T-helper 9 cell (primary cell): ENCODE measurements around the gene KIFAP3.
"Not testable (repeated sequence)": the region's sequence is repeated elsewhere in the genome, so short reads cannot be mapped to it uniquely, and the experiment has no call there.

Experiments used
- DNase-seq: peaks from one replicate; pipeline ENCODE4 v3.0.0-alpha.2; 2020

Gene KIFAP3

DNA sequence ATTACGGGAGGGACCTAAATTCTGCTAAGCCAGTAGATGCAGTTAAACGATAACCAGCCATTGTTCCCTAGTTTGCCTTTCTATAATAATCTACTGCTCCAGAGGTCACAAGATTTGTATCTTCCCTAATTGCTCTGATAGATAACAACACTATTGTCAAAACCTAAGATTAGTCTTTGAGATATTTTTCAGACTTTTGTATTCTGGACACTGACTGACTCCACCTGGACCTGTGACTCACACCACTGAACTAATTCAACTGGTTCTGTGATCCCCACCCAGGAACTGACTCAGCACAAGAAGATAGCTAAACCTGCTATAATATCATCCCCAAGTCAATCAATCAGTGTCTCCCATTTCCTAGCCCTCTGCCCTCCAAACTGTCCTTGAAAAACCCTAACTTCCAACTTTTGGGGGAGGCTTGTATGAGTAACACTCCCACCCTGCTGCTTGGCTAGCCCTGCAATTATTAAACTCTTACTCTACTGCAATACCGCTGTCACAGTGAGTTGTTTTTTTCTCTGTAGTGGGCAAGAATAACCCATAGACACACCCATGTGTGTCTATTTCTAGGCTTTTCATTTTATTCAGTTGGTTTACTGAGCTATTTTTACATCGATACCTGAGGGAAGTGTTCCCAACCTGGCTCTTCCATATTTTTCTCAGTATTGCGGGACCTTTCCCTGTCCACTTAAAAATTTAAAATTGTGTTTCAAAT, 11.2 kb downstream of the KIFAP3 start:
- no peak for DNase-seq

DNA sequence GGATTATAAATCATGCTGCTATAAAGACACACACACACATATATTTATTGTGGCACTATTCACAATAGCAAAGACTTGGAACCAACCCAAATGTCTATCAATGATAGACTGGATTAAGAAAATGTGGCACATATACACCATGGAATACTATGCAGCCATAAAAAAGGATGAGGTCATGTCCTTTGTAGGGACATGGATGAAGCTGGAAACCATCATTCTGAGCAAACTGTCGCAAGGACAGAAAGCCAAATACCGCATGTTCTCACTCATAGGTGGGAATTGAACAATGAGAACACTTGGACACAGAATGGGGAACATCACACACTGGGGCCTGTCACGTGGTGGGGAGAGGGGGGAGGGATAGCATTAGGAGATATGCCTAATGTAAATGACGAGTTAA, 12.8 kb downstream of the KIFAP3 start:
- not testable (repeated sequence) for DNase-seq

DNA sequence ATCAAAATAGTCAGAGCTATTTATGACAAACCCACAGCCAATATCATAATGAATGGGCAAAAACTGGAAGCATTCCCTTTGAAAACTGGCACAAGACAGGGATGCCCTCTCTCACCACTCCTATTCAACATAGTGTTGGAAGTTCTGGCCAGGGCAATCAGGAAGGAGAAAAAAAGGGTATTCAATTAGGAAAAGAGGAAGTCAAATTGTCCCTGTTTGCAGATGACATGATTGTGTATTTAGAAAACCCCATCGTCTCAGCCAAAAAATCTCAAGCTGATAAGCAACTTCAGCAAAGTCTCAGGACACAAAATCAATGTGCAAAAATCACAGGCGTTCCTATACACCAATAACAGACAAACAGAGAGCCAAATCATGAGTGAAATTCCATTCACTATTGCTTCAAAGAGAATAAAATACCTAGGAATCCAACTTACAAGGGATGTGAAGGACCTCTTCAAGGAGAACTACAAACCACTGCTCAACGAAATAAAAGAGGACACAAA, 14.4 kb downstream of the KIFAP3 start:
- DNase-seq = not testable (repeated sequence)

DNA sequence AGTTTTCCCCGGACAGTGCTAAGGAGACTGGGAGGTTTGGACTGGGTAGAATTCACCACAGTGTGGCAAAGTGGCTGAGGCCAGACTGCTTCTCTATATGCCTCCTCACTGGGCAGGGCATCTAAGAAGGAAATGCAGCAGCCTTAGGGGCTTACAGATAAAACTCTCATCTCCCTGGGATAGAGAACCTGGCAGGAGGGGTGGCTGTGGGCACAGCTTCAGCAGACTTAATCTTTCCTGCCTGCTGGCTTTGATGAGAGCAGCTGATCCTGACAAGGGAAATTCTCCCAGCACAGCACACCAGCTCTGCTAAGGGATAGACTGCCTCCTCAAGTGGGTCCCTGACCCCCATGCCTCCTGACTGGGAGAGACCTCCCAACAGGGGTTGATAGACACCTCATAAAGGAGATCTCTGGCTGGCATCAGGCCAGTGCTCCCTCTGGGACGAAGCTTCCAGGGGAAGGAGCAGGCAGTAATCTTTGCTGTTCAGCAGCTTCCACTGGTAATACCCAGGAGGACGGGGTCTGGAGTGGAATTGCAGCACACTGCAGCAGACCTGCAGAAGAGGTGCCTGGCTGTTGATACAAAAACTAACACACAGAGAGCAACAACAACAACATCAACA, 25.2 kb downstream of the KIFAP3 start:
- no peak for DNase-seq

DNA sequence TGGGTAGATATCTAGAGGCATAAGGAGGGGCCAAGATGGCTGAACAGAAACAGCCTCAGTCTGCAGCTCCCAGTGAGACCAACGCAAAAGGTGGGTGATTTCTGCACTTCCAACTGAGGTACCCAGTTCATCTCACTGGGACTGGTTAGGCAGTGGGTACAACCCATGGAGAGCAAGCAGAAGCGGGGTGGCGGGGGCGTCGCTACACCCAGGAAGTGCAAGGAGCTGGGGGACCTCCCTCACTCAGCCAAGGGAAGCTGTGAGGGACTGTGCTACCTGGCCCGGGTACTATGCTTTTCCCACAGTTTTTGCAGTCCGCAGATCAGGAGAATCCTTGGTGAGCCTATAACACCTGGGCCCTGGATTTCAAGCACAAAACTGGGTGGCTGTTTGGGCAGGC, 26.0 kb downstream of the KIFAP3 start:
- DNase-seq = no peak

DNA sequence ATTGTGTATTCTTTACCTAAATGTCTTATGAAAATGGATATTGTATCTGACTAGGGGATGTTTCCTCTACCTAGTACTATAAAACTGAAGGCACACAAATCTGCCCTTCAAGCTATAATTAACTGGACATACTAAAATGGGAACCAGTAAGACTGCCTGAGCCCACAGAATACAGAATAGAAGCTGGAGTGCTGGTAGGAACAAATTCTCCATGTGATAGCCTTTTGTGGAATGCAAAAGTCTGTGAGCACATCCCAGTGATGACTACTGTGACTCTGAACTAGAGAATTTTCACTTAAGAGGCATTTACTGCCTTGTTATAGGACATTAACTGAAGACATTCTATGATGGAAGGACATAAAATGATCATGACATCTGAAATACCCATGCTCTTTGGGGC, 30.3 kb downstream of the KIFAP3 start:
- DNase-seq = no peak

DNA sequence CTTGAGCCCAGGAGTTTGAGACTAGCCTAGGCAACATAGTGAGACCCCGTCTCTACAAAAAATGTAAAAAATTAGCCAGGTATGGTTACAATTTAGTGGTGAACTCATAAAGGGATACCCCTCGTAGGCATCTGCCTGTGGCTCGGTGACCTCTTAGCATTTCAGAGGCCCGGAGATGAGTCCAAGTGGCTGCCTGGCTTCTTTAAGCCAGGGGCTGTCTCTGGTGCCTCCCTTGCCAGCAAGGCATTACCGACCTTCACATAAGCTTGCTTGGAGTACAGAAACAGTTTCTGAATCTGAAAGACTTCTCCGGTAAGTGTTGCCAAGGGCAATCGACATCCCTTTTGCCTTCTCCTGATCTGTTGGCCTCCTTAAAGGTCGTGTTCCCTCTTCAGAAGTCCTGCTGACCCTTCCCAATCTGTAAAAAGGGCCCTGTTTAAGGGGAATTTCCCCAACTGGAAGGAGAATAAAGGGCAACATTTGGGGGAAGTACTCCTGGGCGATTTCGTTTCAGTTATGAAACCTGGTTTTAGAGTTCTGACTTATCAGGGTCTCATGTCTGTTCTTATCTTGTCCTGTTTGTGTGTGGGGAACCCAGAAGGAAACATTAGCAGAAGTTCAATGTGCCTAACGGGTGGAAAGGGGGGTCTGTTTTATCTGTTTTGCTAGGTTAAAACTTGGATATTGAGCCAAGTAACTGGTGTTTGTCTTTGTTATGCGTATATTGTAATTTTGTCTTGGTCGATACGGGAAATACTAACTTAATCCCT, 32.9 kb downstream of the KIFAP3 start:
- DNase-seq = no peak

DNA sequence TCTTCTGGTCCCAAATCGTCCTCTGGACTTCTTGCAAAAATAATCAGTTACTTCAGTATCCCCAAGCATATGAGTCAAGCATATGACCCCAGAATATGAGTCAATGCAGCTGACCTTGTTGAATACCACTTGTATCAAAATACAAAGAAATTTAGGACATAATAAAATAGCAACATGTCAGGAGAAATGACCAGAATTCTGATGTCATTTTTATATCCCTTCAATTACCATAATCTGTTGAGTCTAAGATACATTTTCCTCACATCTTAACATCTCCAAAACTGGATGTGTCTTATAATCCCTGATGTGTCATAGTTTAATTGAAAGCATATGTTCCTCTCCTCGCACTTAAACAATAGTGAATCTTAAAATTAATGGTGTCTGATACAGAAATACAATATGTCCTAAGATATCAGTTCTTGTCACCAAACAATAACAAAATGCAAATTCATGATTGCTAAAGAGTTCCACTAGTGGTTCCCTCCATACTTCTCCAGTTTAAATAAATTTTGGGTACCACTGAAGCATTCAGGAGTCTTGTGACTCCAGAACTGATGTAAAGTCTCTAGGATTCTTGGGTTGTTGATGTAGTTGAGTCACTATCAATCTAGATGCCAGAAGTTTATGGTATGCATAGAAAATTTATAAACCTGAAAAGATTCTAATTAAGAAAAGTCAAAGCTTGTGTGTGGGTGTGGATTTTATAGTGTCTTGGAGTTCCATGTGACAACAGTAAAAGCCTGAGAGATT, 41.8 kb downstream of the KIFAP3 start:
- no peak for DNase-seq

DNA sequence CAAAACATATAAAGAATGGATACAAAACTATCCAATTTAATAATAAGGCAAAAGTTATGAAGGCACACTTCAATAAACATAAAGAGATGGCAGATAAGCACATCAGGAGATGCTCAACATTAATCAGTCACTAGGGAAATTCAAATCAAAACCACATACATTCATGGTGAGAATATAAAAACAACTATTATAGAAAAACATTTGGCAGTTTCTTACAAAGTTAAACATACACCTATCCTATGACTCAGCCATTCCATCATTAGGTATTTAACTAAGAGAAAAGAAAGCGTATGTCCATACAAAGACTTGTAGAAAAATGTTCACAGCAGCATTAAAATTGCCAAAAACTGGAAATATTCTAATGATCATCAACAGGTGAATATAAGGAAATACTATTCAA, 44.3 kb downstream of the KIFAP3 start:
- no peak for DNase-seq

DNA sequence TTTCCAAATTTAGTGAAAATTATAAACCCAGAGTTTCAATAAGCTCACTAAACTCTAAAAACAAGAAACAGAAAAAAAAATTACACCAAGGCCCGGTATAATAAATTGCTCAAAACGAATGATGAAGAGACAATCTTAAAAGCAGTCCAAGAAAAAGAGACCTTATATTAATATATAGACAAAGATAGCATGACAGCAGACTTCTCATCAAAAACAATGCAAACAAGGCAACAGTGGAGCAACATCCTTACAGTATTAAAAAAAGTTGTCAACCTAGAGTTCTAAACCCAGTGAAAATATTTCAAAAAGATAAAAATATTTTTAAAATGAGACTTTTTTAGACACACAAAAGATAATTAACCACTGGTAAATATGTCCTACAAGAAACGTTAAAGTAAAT, 46.7 kb downstream of the KIFAP3 start:
- DNase-seq = no peak

DNA sequence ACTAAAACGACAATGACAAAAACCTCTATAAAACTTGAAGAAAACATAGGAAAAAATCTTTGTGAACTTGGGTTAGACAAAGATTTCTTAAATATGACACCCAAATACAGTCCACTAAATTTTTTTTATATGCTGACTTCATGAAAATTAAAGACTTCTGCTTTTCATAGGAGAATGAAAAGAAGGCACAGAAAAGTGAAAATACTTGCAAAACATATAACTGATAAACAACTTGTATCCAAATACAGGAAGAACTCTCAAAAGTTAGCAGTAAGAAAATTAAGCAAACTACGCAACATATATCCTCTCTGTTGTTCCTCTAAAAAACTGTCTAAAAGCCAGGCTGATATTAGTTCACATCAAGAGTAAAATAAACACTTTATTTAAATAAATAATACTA, 53.6 kb downstream of the KIFAP3 start:
- DNase-seq = no peak

DNA sequence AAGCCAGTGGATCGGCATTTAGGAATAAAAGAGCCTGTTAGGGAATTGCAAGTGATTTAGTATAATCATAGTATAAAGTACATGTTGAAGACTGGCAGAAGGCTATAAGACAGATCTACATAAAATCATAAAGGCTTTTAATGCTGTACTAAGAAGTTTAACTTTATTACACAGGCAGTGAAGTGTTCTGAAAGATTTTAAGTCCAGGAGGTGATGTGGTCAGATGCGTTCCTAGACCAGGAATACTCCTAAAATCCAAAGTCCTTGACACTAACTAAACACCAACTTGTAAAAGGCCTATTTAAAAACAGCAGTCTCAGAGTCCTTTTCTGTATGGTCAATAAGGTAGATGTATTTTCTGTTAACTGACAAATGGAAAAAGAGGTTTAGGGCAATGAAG, 57.0 kb downstream of the KIFAP3 start:
- no peak for DNase-seq

DNA sequence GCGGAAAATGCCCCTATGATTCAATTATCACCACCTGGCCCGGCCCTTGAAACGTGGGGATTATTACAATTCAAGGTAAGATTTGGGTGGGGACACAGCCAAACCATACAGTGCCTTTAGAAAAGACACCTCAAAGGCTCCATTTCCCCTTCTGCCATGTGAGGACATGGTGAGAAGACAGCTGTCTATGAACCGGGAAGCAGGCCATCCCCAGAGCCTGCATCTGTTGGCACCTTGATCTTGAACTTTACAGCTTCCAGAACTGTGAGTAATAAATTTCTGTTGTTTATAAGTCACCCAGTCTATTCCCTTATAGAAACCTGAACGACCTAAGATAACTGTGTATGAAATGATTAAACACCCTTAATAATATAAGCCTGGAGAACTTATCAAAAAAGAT, 61.6 kb downstream of the KIFAP3 start:
- no peak for DNase-seq

DNA sequence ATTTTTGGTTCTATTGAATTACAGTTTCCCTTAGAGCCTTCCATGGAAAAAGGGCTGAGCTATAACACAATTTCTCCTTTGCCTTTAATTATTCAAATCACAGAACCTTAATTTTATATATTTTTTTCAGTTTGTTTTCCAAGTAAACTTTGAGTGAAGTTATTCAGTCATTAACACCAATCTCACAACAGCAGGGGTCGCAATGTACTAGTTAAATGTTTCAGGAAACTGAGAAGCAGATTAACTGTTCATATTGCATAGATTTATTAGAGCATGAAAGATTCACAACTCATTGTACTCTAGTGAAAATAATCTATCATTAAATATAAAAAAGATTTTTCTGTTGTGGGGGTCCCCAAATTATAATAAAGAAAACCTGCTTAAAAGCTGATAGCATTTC, 64.1 kb downstream of the KIFAP3 start:
- no peak for DNase-seq

DNA sequence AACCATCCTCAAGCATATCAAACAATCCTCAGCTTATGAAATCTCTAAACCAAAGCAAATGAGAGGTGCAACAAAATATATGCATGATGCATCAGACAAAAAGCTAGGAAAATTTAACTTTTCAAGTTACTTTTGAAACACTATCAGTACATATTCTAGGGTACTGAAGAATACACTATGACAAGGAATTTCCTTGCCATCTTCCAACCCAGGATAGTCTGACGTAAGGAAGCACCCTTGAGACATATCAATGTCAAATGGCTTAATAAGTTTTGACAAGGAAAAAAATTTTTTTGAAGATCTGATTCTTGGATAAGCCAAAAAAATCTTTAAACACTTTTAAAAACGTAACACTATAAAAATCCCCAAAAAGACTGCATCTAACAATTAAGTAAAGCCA, 64.9 kb downstream of the KIFAP3 start:
- no peak for DNase-seq

DNA sequence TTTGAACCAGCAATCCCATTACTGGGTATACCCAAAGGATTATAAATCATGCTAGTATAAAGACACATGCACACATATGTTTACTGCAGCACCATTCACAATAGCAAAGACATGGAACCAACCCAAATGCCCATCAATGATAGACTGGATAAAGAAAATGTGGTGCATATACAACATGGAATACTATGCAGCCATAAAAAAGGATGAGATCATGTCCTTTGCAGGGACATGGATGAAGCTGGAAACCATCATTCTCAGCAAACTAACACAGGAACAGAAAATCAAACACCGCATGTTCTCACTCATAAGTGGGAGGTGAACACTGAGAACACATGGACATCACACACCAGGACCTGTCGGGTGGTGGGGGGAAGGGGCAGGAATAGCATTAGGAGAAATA, 65.8 kb downstream of the KIFAP3 start:
- not testable (repeated sequence) for DNase-seq

DNA sequence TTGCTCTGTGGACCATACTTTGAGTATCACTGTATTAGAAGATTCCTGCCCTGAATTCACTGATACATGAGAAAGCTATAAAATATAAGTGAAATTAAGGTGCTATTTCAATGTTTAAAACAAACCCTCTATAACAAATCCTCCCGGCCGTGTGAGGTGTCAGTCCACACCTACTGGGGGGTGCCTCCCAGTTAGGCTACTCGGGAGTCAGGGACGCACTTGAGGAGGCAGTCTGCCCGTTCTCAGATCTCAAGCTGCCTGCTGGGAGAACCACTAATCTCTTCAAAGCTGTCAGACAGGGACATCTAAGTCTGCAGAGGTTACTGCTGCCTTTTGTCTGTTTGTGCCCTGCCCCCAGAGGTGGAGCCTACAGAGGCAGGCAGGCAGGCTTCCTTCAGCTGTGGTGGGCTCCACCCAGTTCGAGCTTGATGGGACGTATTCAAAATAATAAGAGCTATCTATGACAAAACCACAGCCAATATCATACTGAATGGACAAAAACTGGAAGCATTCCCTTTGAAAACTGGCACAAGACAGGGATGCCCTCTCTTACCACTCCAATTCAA, 71.1 kb downstream of the KIFAP3 start:
- not testable (repeated sequence) for DNase-seq

DNA sequence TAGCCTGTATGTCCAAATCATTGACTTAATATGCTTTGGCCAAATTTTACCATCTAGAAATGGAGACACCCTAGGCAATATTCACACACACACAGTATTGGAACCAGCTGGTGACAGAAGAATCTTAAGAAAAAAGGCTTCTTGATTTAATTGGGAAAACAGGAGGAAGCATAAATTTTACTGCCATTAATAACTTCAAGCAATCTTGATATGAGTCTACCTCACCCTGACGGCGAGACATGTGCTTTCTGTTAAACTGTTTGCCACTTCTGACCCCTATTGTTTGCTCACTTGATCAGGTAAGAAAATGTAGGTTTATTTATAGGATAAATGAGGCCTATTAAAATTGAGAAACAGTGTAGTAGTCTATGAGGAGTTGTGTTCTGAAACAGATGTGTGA, 73.2 kb downstream of the KIFAP3 start:
- DNase-seq = no peak

DNA sequence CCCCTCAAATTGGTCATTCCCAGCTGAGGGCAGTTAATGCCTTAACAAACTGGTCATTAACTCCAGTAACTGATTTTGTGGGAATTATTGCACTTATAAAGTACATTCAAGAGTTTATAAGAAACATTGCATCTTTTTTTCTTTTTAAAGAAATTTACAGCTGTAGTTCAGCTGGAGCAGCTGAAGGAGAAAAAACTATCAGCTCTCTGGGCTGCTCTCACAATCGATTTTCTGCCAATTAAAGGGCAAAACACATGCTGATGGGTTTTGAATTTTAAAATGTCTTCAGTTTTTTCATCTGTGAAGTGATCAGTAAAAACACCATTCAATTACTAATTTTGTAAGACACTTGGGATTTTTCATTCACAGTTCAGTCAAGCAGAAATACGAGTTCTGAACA, 74.7 kb downstream of the KIFAP3 start:
- no peak for DNase-seq

DNA sequence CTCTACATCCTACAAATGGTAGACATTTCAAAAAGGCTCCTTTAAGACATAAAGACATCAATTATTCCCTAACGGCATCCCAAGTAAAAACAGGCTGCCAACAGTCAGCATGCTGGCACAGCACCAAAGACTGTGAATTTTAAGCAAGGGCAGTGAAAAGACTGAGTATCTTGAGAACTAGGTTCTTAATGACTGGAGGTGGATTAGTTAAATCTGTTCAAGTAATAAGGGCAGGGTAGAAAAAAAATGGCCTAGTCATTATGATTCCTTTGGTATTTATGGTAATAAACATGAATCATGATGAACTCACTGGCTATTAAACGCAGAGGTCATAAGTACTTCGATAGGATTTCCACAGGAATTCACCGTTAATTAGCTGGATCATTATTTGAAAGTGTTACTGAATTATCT, 75.2 kb downstream of the KIFAP3 start:
- no peak for DNase-seq

DNA sequence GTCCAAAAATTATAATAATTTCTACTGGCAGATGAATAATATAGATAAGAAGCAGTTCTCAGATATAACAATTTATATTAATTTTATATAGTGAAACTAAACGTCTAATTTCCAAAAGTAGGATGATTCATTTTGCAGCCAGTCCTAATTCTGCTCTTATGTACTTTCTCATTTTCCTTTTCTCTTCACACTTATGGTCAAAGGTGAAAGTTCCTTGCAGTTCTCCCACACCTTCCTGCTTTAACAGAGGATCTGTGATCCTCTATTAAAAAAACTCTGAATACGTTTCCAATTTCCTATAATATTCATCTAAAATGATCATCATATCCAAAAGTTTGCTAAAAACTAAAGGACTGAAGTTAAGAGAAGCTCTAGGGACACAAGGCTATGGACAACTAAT, 78.5 kb downstream of the KIFAP3 start:
- no peak for DNase-seq

DNA sequence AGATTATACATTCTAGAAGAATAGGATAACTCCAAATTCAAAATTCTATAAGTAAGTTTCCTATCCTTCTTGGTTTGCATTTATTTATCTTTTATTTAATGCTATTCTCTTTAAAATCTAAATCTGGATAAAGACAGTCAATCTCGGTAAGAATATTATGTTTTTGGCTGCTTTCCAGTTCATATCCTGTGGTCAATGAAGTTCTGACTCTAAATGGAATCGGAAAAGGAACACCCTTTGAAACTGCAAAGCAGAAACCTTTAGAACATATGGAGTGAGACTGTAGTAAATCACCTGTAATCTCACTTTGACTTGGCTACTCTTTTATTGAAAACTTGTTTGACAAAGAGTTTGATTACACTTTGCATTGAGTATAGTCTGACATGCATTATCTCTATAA, 85.2 kb downstream of the KIFAP3 start:
- no peak for DNase-seq

DNA sequence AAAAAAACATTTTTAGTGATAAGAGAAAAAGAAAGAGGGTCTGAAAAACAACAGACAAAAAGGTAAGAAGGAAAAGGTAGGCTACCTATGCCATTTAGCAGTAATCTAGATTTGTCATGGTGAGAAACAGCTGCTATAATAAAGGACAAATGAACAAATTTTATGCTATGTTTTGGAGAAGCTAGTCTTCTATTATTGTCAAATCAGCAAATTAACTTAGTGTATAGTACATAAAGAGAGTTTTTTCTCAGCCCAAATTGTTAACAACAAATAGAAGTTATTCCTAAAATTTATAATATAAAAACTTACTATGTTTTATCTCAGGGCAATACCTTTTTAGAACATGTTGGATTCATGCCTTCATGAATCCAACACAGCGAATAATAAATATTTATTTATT, 88.7 kb downstream of the KIFAP3 start:
- DNase-seq = no peak
